GM18520 (cell line): ENCODE results near the gene PKP1.

Source experiments
- ATAC-seq: cut with Tn5 transposase; IDR thresholded peaks from one replicate; pipeline ENCODE4 v1.9.1; 2021; ENCODE audit not compliant: unreplicated experiment

The PKP1 gene

DNA sequence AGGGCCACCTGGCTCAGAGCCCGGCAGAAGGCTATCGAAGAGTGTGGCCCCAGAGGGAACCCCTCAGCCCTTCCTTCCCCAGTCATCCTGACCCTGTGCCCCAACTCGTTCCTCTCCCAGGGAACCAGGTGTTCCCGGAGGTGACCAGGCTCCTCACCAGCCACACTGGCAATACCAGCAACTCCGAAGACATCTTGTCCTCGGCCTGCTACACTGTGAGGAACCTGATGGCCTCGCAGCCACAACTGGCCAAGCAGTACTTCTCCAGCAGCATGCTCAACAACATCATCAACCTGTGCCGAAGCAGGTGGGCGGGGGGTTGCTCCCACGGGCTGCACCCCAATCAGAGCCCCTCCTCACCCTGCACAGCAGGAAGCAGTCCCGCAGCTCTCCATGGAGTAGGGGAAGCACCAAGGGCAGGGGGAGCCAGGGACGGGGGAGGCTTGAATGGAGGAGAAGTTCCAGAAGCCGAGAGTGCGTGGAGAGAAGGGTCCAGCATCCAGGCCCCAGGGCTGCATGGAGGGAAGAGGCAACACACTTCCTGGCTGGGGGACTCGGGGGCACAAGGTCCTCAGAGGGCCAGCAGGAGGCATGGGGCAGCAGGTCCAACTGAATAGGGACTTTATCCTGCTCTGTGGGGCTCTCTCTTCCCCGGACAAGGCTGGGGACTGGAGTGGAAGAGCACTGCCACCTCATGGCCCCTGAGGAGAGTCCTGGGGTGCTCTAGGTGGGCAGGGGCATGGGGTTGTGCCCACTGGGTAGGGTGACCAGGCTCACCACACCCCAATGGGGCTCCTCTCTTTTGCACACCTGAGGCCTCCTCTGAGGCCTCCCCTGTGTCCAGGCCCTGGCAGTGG lies 41.7 kb downstream of the PKP1 start:
- no peak for ATAC-seq

GRCh38 chr1:201325678-201326060 lies 42.4 kb downstream of the PKP1 start:
- ATAC-seq, result no peak

GRCh38 chr1:201326710-201327109 lies 43.4 kb downstream of the PKP1 start:
- no peak for ATAC-seq

DNA sequence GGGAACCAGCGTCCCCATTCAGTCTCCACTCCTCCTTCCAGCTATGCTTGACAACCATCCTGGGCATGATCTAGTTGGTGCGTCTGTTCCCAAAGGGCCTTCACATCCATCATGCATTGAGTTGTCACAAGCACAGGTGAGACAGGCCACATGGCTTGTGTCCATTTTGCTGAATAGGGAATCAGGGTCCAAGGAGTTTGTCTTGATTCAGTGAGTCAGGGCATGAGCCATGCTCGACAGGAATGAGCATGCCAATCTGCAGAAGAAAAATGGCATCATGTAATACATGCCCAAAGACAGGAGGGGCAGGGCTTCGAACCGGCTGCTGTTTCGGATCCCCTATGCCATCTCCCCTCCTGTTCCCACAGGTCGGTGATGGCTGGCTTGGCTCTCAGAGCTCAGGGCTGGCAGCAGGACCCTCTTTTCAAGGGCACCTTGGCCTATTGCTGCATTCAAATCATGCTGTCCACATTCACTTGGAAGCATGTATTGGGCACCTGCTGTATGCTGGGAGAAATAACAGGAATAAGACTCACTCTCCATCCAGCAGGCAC lies 44.5 kb downstream of the PKP1 start:
- ATAC-seq, result no peak

DNA sequence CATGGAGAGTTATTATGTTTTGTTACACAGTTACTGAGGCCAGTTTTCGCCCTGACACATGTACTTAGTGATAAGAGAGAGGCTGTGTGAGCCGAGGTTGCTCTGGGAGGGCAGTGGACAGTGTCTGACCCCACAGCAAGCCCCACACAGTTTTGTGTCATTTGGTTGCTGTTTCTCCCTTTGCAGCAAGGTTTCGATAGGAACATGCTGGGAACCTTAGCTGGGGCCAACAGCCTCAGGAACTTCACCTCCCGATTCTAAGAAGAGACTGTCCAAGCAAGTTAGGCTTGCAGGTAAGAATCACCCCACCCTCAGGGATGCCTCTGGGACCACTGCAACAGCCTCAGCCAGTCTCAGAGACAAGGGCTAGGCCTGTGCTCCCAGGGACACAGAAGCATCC lies 45.3 kb downstream of the PKP1 start:
- ATAC-seq, result no peak

DNA sequence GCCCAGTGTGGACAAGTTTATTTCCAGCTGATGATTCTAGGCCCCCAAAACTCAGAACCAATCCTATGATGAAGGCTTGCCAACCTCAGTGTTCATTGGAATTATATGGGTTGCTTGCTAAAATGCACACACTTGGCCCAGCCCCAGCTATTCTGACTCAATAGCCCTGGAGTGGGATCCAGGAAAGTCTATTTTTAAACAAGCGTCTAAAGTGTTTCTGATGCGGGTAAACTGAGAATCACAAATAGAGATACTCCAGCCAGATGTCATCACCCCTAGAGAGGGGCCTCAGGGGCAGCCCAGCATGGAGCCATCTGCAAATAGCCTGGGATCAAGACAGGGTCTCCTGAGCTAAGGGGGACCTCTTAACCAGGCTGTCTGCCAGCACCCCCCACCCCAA lies 46.0 kb downstream of the PKP1 start:
- no peak for ATAC-seq

DNA sequence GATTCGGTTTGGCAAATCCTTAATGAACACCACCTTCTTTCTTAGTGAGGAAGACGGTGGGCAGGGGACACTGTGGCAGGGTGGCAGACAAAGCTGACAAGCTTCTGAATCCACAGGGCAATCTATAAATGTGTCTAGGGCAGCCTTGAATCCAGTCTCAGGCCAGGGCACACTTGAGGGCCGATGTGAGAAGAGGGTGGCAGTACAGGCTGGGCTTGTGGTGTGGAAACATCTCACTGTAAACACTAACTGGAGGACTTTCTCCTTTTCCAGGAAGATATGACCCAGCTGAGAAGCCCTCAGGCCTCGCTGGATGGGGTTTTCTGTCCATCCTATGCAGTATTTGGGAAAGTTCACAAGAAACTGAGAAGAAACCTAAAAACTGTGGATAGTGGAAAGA lies 46.5 kb downstream of the PKP1 start:
- ATAC-seq, result no peak

DNA sequence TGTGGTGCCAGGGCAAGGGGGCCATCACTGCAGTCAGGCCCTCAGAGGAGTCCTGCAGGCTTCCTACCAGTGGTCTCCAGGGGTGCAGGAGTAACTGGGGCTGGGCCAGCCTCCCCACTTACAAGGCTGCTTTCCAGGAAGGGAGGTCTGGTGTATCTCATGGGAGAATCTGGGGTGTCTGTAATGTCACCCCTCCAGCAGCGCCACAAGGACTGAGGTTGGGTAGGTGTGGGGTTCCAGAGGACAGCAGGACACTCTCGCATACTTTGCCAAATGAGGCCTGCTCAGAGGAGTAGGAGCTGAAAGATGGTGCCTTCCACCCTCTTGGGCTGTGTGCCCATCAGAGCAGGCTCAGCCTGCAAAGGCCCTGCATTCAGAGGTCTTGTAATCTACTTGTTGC lies 47.2 kb downstream of the PKP1 start:
- ATAC-seq, result no peak

- ATAC-seq, result no peak
Observed at GRCh38 chr1:201331166-201331565, 47.9 kb downstream of the PKP1 start.

- no peak for ATAC-seq
Observed at GRCh38 chr1:201332021-201332420, 48.7 kb downstream of the PKP1 start.

- no peak for ATAC-seq
Observed at GRCh38 chr1:201332616-201333335, 49.5 kb downstream of the PKP1 start.

- ATAC-seq, result no peak
Observed at GRCh38 chr1:201334325-201335173, 51.2 kb downstream of the PKP1 start.

DNA sequence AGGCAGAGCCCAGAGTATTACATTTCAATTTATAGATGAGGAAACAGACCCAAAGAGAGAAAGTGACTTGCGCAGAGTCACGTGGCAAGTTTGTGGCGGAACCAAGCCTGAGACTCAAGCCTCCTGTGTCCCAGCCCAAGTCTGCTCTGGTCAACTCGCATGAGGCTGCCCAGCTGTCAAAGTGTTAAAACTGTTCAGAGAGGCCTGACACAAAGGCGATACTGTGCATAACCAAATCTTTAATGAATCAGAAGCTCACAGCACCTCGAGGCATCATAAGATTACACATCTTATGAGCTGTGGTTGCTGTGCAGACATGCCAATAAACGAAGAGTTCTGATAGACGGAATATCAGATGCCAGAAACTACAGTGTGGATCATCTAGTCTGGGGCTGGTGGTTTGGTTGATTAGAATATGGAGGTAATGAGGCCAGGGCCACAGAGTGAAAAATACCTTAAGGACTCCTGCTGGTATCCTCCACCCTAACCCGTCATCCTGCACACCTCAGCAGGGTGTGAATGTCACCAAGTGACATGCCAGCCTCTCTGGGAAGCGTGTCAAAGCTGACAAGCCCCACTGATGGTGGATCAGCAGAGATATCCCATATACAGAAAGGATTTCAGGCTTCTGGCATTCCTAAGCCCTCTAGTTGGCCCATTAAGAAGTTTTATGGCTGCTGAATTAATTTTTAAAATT lies 52.0 kb downstream of the PKP1 start:
- no peak for ATAC-seq

DNA sequence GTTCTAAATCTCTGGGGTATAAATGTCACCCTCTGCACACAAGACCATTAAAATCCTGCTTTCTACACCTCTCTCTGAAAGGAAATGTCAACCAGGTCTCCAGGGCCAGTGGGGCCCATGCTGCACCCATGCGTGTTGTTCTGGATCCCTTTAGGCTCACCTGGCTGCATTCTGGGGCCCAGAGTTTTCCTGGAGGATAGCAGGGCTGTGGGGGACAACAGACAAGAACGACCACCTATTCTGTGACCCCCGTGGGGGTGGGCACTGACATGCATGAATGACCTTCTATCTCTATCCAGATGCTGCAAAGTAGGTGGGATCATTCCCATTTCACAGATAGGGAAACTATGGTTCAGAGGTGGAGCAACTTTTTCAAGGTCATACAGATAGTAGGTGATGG lies 52.6 kb downstream of the PKP1 start:
- no peak for ATAC-seq

- no peak for ATAC-seq
Observed at GRCh38 chr1:201336711-201337450, 53.6 kb downstream of the PKP1 start.

GRCh38 chr1:201341377-201341776 lies 58.1 kb downstream of the PKP1 start:
- ATAC-seq, result no peak

GRCh38 chr1:201344206-201345080 lies 61.1 kb downstream of the PKP1 start:
- ATAC-seq, result no peak

GRCh38 chr1:201345081-201345355 lies 61.7 kb downstream of the PKP1 start:
- no peak for ATAC-seq

DNA sequence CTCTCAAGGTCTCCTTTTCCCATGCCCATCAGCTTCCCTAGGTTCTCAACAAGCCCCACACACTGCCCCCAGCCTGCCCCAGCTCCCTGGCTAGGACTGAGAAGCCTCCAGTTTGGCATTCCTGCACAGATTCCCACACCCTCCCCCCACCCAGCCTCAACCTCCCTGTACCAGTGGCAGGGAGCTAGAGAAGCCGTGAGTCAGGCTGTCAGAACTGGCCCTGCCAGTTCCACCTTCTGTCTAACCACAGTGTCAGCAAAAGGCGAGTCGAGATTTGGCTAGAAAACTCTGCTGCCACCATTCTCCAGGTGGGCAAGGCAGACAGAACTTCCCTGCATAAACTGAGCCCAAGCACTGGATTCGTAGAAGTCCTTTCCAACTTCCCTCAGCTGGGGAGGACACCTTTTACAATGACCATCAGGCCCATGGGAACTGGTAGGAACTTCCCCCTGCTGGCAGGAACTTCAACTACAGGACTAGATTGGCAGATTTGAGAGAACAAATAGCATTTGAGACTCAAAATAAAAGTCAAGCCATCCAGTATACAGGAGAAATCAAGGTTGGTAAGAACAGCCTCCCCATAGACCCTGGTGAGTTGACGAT lies 63.1 kb downstream of the PKP1 start:
- ATAC-seq, result no peak
